ENCODE data around the gene ATG12.

DNA sequence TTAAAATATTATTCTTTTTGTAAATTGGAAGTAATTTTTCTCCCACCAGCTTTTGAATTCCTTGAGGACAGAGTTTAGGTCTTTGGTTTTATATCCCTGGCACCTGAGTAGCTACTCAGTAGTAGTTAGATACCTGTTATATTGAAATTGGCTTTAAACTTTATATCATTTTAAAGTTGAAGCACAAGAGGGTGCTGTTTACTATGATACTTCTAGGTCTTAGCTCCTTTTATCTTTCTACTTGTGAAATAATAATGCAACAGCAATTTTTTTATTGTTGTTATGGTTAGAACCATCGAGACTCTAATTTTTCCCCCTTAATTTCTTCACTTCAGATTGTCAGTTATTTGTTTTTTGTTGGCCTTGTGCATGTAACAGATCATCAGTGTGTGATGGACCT, 46.7 kb upstream of the ATG12 start:
- TF ChIP-seq POLR2AphosphoS2 (IDR thresholded peaks at IDR 0.05; ENCODE audit: low read depth, low read length) (no peak), ZBTB7A (CRISPR knock-in tag; IDR thresholded peaks at IDR 0.05) (no peak), SALL1 (CRISPR knock-in tag; IDR thresholded peaks at IDR 0.05) (no peak), ZNF792 (CRISPR knock-in tag; IDR thresholded peaks at IDR 0.05) (no peak)

Measured in HepG2 (cell line).